PC-3 (cell line): ENCODE measurements around the gene RNF150.

ENCODE experiments used
- EZH2 ChIP-seq: fragments of 300-600 bp; sonication (generic); IDR thresholded peaks from one replicate; pipeline ENCODE4 v1.6.1; 2017; ENCODE audit warnings: antibody characterized with exemption, mild to moderate bottlenecking, low read length; ENCODE audit not compliant: unreplicated experiment
- TF ChIP-seq, protein P1 (sequence below): fragments of 300-600 bp; sonication (generic); conservative IDR thresholded peaks from 2 replicates; pipeline ENCODE4 v1.5.1; 2017; ENCODE audit warnings: antibody characterized with exemption, low read depth, mild to moderate bottlenecking, low read length

DNA sequence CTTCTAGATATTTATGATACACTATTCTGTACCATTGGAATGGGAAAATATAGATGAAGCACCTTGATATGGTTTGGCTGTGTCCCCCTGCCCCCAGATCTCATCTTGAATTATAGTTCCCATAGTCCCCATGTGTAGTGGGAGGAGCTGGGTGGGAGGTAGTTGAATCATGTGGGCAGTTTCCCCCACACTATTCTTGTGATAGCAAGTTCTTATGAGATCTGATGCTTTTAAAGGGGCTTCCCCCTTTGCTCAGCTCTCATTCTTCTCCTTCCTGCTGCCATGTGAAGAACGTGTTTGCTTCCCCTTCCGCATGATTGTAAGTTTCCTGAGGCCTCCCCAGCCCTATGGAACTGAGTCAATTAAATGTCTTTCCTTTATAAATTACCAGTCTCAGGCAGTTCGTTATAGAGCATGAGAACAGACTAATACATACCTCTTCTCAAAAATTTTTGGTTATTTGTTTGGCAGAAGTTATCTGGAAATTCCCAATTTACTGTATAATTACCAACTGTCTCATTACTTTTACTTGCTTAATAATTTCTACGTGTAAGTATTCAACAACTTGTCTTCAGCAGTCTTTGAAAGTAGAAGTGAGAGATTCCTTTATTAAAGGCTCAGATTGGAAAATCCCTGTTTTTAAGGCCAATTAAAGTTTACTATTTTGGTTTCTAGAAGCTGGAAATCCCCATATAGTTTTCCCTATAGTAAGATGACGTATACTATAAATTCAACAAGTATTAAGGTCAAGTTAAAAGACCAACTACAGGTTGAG lies 152.7 kb downstream of the RNF150 start:
- TF ChIP-seq EZH2 = no peak
- TF ChIP-seq, protein P1, sequence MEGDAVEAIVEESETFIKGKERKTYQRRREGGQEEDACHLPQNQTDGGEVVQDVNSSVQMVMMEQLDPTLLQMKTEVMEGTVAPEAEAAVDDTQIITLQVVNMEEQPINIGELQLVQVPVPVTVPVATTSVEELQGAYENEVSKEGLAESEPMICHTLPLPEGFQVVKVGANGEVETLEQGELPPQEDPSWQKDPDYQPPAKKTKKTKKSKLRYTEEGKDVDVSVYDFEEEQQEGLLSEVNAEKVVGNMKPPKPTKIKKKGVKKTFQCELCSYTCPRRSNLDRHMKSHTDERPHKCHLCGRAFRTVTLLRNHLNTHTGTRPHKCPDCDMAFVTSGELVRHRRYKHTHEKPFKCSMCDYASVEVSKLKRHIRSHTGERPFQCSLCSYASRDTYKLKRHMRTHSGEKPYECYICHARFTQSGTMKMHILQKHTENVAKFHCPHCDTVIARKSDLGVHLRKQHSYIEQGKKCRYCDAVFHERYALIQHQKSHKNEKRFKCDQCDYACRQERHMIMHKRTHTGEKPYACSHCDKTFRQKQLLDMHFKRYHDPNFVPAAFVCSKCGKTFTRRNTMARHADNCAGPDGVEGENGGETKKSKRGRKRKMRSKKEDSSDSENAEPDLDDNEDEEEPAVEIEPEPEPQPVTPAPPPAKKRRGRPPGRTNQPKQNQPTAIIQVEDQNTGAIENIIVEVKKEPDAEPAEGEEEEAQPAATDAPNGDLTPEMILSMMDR = no peak
